Stimulated activated CD8-positive, alpha-beta memory T cell treated with anti-CD3 and anti-CD28 coated beads, Interleukin-7, amount 100 ng/mL, for 24 hours (primary cell): ENCODE results near the gene PFN1.
"Not testable (repeated sequence)": the region's sequence is repeated elsewhere in the genome, so short reads cannot be mapped to it uniquely, and the experiment has no call there.

ENCODE experiments used
- DNase-seq: peaks from one replicate; pipeline ENCODE4 v3.0.0-alpha.2; 2020; ENCODE audit warnings: low read depth

The PFN1 gene

DNA sequence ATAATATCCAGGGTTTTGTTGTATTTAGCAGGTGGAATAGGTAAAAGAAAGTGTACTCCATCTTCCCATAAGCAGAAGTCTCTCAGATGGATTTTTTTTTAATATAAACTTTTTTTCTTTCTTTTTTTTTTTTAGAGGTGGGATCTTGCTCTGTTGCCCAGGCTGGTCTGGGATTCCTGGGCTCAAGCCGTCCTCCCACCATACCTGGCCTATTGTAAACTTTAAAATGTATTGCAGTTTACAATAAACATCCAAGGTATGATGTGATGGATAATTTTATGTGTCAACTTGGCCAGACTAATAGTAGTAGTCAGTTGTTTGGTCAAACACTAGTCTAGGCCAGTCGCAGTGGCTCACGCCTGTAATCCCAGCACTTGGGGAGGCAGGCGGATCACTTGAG, 27.0 kb downstream of the PFN1 start:
- no peak for DNase-seq

DNA sequence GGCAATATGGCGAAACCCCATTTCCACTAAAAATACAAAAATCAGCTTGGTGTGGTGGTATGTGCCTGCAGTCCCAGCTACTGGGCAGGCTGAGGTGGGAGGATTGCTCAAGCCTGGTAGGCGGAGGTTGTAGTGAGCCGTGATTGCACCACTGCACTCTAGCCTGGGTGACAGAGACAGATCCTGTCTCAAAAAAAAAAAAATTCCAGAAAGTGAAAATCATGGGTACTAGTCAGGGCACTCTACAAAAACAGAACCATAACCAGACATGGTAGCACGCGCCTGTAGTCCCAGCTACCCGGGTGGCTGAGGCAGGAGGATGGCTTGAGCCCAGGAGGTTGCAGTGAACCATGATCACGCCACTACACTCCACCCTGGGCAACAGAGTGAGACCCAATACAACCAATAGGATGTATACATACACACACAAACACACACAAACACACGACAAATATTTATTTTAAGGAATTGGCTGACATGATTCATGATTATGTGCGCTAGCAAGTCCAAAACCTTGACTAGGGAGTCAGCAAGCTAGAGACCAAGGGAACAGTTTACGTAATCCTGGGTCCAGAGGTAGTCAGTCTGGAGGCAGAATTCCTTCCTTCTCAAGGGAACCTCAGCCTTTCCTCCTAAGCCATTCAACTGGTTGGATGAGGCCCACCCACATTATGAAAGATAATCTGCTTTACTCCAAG, 27.8 kb downstream of the PFN1 start:
- no peak for DNase-seq

DNA sequence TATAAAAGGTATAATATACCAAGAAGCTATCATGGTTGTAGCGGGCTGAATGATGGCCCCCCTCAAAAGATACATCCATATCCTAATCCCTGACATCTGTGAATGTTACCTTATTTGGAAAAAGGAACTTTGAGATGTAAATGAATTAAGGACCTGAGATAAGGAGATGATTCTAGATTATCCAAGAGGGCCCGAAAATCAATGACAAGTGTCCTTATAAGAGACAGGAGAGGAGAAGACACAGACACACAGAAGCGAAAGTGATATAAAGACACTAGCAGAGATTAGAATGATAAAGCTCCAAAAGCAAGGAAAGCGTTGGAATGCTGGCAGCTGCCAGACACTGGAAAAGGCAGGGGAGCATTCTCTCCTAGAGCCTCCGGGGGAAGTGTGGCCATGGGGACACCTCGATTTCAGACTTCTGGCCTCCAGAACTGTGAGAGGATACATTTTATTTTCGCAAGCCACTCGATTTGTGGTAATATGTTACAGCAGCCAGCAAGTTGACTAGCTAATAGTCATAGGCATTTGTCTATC, 28.8 kb downstream of the PFN1 start:
- no peak for DNase-seq

- DNase-seq, result not testable (repeated sequence)
Measured at GRCh38 chr17:4914551-4914950, 33.8 kb downstream of the PFN1 start.

DNA sequence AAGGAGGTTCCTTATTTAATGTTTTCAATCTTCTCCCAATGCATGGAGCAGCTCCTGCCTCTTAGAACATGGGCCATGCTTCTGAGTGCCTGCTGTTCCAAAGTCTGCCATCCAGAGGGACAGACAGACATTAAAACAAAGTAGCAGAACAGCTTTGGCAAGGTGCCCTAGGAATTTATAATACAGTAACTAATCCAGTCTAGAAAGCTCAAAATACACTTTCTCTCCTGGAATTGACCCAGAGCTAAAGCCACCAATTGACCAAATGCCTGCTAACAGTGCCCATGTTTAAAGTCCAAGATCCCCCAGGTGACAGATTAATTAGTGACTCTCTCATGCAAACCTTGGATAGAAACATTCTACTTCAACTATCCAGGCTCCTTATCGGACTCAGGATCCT, 34.3 kb downstream of the PFN1 start:
- no peak for DNase-seq

GRCh38 chr17:4908711-4909496, 39.4 kb downstream of the PFN1 start:
- peak; percentile 37 for DNase-seq

- no peak for DNase-seq
Measured at GRCh38 chr17:4908301-4908700, 40.0 kb downstream of the PFN1 start.

- DNase-seq, result not testable (repeated sequence)
Measured at GRCh38 chr17:4906642-4907041, 41.7 kb downstream of the PFN1 start.

GRCh38 chr17:4903051-4903818, 45.1 kb downstream of the PFN1 start, which contains the start of gene CHRNE:
Gene CHRNE (minus strand): TSS chr17:4903098. CDS start chr17:4903063, 35 bp downstream.
- DNase-seq, result peak; percentile 51

DNA sequence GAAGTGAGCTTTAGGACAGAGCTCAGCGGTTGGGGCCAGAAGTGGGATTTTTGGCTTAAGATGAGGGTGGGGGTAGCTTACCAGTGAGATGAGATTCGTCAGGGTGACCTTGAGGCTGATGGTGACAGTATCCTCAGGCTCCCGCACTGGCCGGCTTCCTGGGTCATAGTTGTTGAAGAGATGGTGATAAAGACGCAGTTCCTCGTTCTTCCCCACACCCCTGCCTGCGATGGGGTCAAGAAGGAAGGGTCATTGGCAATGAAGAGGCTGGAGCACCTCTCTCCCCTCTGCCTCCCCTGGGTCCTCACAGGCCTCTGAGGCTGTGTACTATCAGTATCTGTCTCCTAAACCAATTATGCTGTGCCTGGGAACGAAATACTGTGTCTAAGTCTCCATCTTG, 45.8 kb downstream of the PFN1 start:
- no peak for DNase-seq

- no peak for DNase-seq
Measured at GRCh38 chr17:4901648-4902344, 46.5 kb downstream of the PFN1 start.

DNA sequence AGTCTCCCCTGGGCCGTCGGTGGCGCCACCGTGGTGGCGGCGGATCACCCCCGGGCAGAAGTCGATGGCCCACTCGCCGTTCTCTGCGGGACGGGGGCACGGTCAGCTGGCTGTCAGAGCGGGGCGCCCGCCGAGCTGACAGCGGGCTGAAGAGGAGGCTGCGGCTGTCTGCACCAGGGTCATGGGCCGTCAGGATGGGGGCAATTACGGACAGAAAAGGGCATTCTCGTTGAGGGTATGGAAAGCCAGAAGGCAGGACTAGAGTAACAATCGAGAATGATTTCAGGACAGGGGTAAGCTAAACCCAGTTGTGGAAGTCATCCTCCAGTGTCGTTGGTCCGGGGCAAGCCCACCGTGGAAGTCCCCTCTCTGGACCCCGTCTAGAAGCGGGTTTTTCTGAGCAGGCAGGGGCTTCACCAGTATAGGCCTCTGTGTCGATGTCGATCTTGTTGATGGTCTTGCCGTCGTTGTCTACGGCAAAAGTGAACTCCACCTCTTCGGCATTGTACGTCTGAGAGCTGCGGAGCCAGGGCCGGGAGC, 47.2 kb downstream of the PFN1 start:
- no peak for DNase-seq

- no peak for DNase-seq
Measured at GRCh38 chr17:4900231-4901107, 47.9 kb downstream of the PFN1 start.

GRCh38 chr17:4899341-4900230, 48.7 kb downstream of the PFN1 start, which contains the start of gene C17orf107:
Gene C17orf107 (plus strand): TSS chr17:4899536. CDS start chr17:4899763, 227 bp downstream.
- DNase-seq, result peak; percentile 90

- no peak for DNase-seq
Measured at GRCh38 chr17:4898927-4899326, 49.4 kb downstream of the PFN1 start.

- DNase-seq, result no peak
Measured at GRCh38 chr17:4898351-4898750, 50.0 kb downstream of the PFN1 start.

DNA sequence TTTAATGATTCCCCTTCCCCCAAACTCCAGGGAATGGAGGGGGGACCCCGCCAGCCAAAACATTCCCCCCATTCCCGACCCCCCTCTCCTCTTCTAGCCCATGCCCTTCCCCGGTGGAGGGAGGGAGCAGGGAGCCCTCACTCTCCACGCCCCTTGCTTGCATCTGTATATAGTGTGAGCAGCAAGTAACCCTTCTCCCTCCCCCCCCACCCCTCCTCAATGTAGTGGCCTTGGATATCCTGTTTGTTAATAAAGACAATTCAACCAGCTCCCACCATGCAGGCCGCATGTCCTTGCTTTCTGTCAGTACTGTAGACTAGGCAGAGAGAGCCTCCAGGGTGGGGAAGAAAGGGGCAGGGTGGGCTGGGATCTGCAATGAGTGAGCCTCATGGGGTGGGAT, 50.5 kb downstream of the PFN1 start:
- DNase-seq, result no peak

GRCh38 chr17:4897198-4897687, 51.1 kb downstream of the PFN1 start:
- no peak for DNase-seq
